Mesothelial cell of epicardium (in vitro differentiated cells): Measurements from ENCODE around the gene TYRP1. TPM values are rescaled to one million over a fixed set of nuclear protein-coding genes. Genes with fewer than 3 reads are reported as not detected.

Source experiments
- DNase-seq, 2 experiments: peaks; one replicate each; pipeline ENCODE4 v3.0.0; 2021; ENCODE audit warnings: low spot score in 2 of 2; ENCODE audit not compliant: unreplicated experiment in 2 of 2
- H3K27ac Mint-ChIP-seq: 2 replicates; pipeline ENCODE4 v1.8.0; 2021; ENCODE audit warnings: mixed read lengths
- H3K27me3 Mint-ChIP-seq: 2 replicates; pipeline ENCODE4 v1.8.0; 2021; ENCODE audit warnings: low read depth, mixed read lengths
- H3K36me3 Mint-ChIP-seq: 2 replicates; pipeline ENCODE4 v1.8.0; 2021; ENCODE audit warnings: mixed read lengths
- H3K4me1 Mint-ChIP-seq: 2 replicates; pipeline ENCODE4 v1.8.0; 2021; ENCODE audit warnings: mixed read lengths
- H3K4me3 Mint-ChIP-seq: 2 replicates; pipeline ENCODE4 v1.8.0; 2021; ENCODE audit warnings: mild to moderate bottlenecking, moderate library complexity, mixed read lengths
- H3K9me3 Mint-ChIP-seq: 2 replicates; pipeline ENCODE4 v1.8.0; 2021; ENCODE audit warnings: mixed read lengths
- total RNA-seq: library from RNA; stranded (reverse); gene quantifications from 3 replicates; pipeline ENCODE4 v1.2.1, GENCODE V29; 2021
- TF ChIP-seq, protein P1 (sequence below): fragments of 200-600 bp; sonication (generic); IDR thresholded peaks from one replicate; pipeline ENCODE4 v1.5.0; 2021; ENCODE audit warnings: antibody characterized with exemption; ENCODE audit not compliant: unreplicated experiment

The TYRP1 gene
- total RNA-seq, 1 donor from 2014 or later, result 0.42 TPM

- no peaks in the 10 kb centered on the region for H3K36me3 Mint-ChIP-seq
- TF ChIP-seq, protein P1, sequence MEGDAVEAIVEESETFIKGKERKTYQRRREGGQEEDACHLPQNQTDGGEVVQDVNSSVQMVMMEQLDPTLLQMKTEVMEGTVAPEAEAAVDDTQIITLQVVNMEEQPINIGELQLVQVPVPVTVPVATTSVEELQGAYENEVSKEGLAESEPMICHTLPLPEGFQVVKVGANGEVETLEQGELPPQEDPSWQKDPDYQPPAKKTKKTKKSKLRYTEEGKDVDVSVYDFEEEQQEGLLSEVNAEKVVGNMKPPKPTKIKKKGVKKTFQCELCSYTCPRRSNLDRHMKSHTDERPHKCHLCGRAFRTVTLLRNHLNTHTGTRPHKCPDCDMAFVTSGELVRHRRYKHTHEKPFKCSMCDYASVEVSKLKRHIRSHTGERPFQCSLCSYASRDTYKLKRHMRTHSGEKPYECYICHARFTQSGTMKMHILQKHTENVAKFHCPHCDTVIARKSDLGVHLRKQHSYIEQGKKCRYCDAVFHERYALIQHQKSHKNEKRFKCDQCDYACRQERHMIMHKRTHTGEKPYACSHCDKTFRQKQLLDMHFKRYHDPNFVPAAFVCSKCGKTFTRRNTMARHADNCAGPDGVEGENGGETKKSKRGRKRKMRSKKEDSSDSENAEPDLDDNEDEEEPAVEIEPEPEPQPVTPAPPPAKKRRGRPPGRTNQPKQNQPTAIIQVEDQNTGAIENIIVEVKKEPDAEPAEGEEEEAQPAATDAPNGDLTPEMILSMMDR, result no peak
- DNase-seq, result no peak
- no peaks in the 10 kb centered on the region for H3K27me3 Mint-ChIP-seq
- no peaks in the 10 kb centered on the region for H3K9me3 Mint-ChIP-seq
- H3K27ac Mint-ChIP-seq, result peak overlapping the region; percentile 47
- H3K4me1 Mint-ChIP-seq, result peaks cover 52% of the 10 kb centered on the region
- no peak overlapping the region for H3K4me3 Mint-ChIP-seq
These were observed 28.9 kb downstream of the TYRP1 start for GRCh38 chr9:12722131-12722530.

DNA sequence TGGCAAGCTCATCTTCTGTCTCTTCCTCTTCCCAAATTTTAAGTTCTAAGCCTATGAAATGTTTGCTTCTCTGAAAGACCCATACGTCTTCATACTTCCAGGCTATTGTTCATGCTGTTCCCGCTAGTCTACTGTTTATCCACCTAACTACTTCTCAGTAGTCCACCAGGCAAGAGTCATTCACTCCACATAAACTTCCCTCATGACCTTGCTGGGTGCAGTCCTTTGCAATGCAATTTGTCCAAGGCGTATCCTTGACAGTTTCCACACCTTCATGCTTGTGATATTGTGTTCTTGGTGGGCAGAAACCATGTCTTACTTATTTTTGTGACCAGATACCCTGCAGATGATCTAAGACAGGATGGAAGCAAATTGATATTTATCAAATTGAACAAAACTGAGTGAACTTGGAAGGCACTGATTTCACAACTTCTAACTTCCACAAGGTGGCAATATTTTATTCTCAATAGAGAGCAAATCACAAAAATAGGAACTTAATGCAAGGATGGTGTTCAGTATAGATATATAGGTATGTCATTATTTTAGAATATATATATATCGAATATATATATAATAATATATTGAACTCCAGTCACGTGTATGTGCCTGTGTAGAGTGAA is 30.3 kb downstream of the TYRP1 start:
- no peaks in the 10 kb centered on the region for H3K9me3 Mint-ChIP-seq
- no peak overlapping the region for H3K27ac Mint-ChIP-seq
- no peak overlapping the region for H3K4me3 Mint-ChIP-seq
- no peaks in the 10 kb centered on the region for H3K36me3 Mint-ChIP-seq
- no peaks in the 10 kb centered on the region for H3K27me3 Mint-ChIP-seq
- TF ChIP-seq, protein P1, result peak; percentile 70
- no peak for DNase-seq
- peaks cover 44% of the 10 kb centered on the region for H3K4me1 Mint-ChIP-seq

GRCh38 chr9:12726795-12727194 is 33.6 kb downstream of the TYRP1 start:
- Mint-ChIP-seq H3K4me1 (peaks cover 23% of the 10 kb centered on the region), H3K27me3 (no peaks in the 10 kb centered on the region), H3K9me3 (peaks cover 4% of the 10 kb centered on the region), H3K4me3 (no peak overlapping the region), H3K27ac (no peak overlapping the region), H3K36me3 (no peaks in the 10 kb centered on the region)
- TF ChIP-seq, protein P1, result no peak
- DNase-seq, result no peak

GRCh38 chr9:12730198-12730597 is 37.0 kb downstream of the TYRP1 start:
- Mint-ChIP-seq H3K4me3 (no peak overlapping the region), H3K36me3 (peaks cover 3% of the 10 kb centered on the region), H3K9me3 (peaks cover 22% of the 10 kb centered on the region), H3K27me3 (no peaks in the 10 kb centered on the region), H3K27ac (no peak overlapping the region), H3K4me1 (no peaks in the 10 kb centered on the region)
- TF ChIP-seq, protein P1, result no peak
- DNase-seq, result no peak

GRCh38 chr9:12730927-12731326 is 37.7 kb downstream of the TYRP1 start:
- H3K36me3 Mint-ChIP-seq, result peaks cover 3% of the 10 kb centered on the region
- H3K9me3 Mint-ChIP-seq, result peaks cover 22% of the 10 kb centered on the region
- H3K4me3 Mint-ChIP-seq, result no peak overlapping the region
- no peaks in the 10 kb centered on the region for H3K4me1 Mint-ChIP-seq
- TF ChIP-seq, protein P1, result no peak
- H3K27me3 Mint-ChIP-seq, result no peaks in the 10 kb centered on the region
- no peak overlapping the region for H3K27ac Mint-ChIP-seq
- DNase-seq, result no peak
